ENCODE results near the gene CTTN.

DNA sequence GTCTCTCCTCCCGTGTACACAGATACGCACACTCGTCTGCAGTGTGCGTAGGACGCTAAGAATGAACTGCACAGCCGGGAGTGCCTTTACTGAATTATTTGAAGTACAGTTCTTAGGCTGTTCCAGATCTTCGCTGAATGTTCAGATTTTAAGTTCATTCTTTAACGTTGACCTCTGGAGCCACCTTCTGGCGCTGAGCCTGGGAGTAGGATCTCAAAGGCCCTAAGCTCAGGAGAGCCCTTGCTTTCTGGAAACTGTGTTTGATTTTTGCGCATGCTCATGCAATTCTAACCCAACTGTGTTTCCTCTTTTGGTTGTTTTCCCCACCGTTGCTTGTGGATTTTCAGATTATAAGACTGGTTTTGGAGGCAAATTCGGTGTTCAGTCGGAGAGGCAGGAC, 22.8 kb downstream of the CTTN start:
- TF ChIP-seq CTCF (IDR thresholded peaks at IDR 0.05; ENCODE audit: insufficient read depth, low read length) = no peak
- TF ChIP-seq REST (IDR thresholded peaks at IDR 0.05; ENCODE audit: insufficient replicate concordance, low read depth) = no peak
- TF ChIP-seq POLR2AphosphoS5 (IDR thresholded peaks at IDR 0.05; ENCODE audit: low read depth) = no peak
- TF ChIP-seq SPI1 (IDR thresholded peaks at IDR 0.05; ENCODE audit: borderline replicate concordance, low read depth) = no peak
- TF ChIP-seq GABPA (IDR thresholded peaks at IDR 0.05; ENCODE audit: low read depth) = no peak

Measured in HL-60 (cell line).